OCI-LY1 (cell line): ENCODE measurements around the gene TIMELESS.

Experiments used
- H2AFZ ChIP-seq: fragments of 200-600 bp; sonication (generic), shearing (Covaris generic); 2 replicates; pipeline ENCODE4 v1.6.0; 2014; ENCODE audit warnings: antibody characterized with exemption, mild to moderate bottlenecking, low read length
- H3F3A ChIP-seq: fragments of 200-600 bp; sonication (generic), shearing (Covaris generic); 2 replicates; pipeline ENCODE4 v1.6.0; 2014; ENCODE audit warnings: mild to moderate bottlenecking, antibody characterized with exemption, low read length, moderate library complexity; ENCODE audit not compliant: insufficient read depth
- H3K27ac ChIP-seq: fragments of 200-600 bp; sonication (generic); 2 replicates; pipeline ENCODE4 v1.5.1; 2014; ENCODE audit warnings: low read length, mixed run types, mild to moderate bottlenecking, low read depth; ENCODE audit not compliant: poor library complexity, severe bottlenecking
- H3K27me3 ChIP-seq: fragments of 200-600 bp; sonication (generic); 2 replicates; pipeline ENCODE4 v1.6.0; 2014; ENCODE audit warnings: antibody characterized with exemption, mild to moderate bottlenecking, low read length, moderate library complexity; ENCODE audit not compliant: insufficient read depth
- H3K36me3 ChIP-seq: fragments of 200-600 bp; sonication (generic); 2 replicates; pipeline ENCODE4 v1.6.1; 2014; ENCODE audit warnings: mild to moderate bottlenecking, antibody characterized with exemption, low read length, moderate library complexity, mixed read lengths; ENCODE audit not compliant: insufficient read depth
- H3K4me1 ChIP-seq: fragments of 200-600 bp; sonication (generic); 2 replicates; pipeline ENCODE4 v1.5.1; 2014; ENCODE audit warnings: mild to moderate bottlenecking, low read length, moderate library complexity; ENCODE audit not compliant: insufficient read depth, severe bottlenecking
- H3K4me2 ChIP-seq: fragments of 200-600 bp; sonication (generic), shearing (Covaris generic); 2 replicates; pipeline ENCODE4 v1.6.1; 2014; ENCODE audit warnings: low read length
- H3K4me3 ChIP-seq: fragments of 200-600 bp; sonication (generic); 2 replicates; pipeline ENCODE4 v1.5.1; 2014; ENCODE audit warnings: low read length, low read depth, mild to moderate bottlenecking, mixed read lengths; ENCODE audit not compliant: poor library complexity, severe bottlenecking
- H3K79me2 ChIP-seq: fragments of 200-600 bp; shearing (Covaris generic); 2 replicates; pipeline ENCODE4 v1.6.1; 2016; ENCODE audit warnings: mixed run types, low read length, mixed read lengths; ENCODE audit not compliant: insufficient read depth
- H3K9ac ChIP-seq: fragments of 200-600 bp; sonication (generic), shearing (Covaris generic); 2 replicates; pipeline ENCODE4 v1.6.1; 2014; ENCODE audit warnings: mild to moderate bottlenecking, low read length, mixed read lengths
- H3K9me2 ChIP-seq: fragments of 200-600 bp; sonication (generic), shearing (Covaris generic); 2 replicates; pipeline ENCODE4 v1.6.1; 2014; ENCODE audit warnings: low read depth, mild to moderate bottlenecking, low read length, mixed read lengths
- H3K9me3 ChIP-seq: fragments of 200-600 bp; shearing (Covaris generic); 2 replicates; pipeline ENCODE4 v1.6.1; 2014; ENCODE audit warnings: low read length, mixed read lengths
- H4K20me1 ChIP-seq: fragments of 200-600 bp; sonication (generic), shearing (Covaris generic); 2 replicates; pipeline ENCODE4 v1.6.0; 2016; ENCODE audit warnings: mild to moderate bottlenecking, low read length; ENCODE audit not compliant: insufficient read depth
- EZH2 ChIP-seq: fragments of 200-600 bp; sonication (generic), shearing (Covaris generic); IDR thresholded peaks from 2 replicates; pipeline ENCODE4 v1.8.0; 2017; ENCODE audit warnings: borderline replicate concordance, mixed run types, mild to moderate bottlenecking, antibody characterized with exemption, low read length, moderate library complexity, mixed read lengths
- TF ChIP-seq, protein P1 (sequence below): fragments of 200-600 bp; sonication (generic), shearing (Covaris generic); IDR thresholded peaks from 2 replicates; pipeline ENCODE4 v1.5.1; 2017; ENCODE audit warnings: mild to moderate bottlenecking, antibody characterized with exemption, low read length, moderate library complexity, mixed read lengths

Gene TIMELESS

DNA sequence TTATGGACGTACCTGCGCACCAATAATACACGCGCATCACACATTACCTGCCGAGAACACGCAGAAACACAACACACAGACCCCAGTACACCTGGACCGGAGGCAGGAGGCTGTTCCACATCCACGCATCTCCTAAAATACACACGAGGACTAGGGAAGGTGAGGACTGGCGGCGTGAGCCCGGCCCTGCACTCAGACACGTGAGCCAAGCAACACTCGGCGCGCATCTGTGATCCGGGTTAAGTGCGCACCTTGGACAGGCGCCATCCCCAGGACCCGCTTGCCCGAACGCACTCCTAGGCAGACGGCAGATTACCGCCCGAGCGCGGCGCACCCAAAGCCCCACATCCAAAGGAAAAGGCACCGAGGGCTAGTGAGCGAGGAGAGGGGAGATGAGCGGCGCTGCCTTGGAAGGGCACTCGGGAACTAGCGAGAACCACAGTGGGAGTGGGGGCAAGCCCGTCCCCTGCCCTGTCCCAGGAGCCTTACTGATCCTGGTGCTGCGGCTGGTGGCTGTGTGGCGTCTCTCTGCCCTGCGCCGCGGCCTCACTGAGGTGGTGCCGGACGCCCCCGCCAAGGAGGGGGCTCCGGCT, 38.3 kb upstream of the TIMELESS start:
- H4K20me1 ChIP-seq, result no peaks in the 10 kb centered on the region
- no peaks in the 10 kb centered on the region for H3K4me1 ChIP-seq
- no peaks in the 10 kb centered on the region for H3K36me3 ChIP-seq
- H3K79me2 ChIP-seq, result no peaks in the 10 kb centered on the region
- H3K4me2 ChIP-seq, result peak overlapping the region; percentile 26; the same call in 1 of the 2 replicates
- H2AFZ ChIP-seq, result no peak overlapping the region
- H3K27ac ChIP-seq, result no peak overlapping the region
- no peaks in the 10 kb centered on the region for H3K9me2 ChIP-seq
- TF ChIP-seq, protein P1, sequence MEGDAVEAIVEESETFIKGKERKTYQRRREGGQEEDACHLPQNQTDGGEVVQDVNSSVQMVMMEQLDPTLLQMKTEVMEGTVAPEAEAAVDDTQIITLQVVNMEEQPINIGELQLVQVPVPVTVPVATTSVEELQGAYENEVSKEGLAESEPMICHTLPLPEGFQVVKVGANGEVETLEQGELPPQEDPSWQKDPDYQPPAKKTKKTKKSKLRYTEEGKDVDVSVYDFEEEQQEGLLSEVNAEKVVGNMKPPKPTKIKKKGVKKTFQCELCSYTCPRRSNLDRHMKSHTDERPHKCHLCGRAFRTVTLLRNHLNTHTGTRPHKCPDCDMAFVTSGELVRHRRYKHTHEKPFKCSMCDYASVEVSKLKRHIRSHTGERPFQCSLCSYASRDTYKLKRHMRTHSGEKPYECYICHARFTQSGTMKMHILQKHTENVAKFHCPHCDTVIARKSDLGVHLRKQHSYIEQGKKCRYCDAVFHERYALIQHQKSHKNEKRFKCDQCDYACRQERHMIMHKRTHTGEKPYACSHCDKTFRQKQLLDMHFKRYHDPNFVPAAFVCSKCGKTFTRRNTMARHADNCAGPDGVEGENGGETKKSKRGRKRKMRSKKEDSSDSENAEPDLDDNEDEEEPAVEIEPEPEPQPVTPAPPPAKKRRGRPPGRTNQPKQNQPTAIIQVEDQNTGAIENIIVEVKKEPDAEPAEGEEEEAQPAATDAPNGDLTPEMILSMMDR, result no peak
- no peak for TF ChIP-seq EZH2
- no peak overlapping the region for H3K4me3 ChIP-seq
- no peaks in the 10 kb centered on the region for H3F3A ChIP-seq
- peaks cover 8% of the 10 kb centered on the region for H3K27me3 ChIP-seq
- H3K9ac ChIP-seq, result no peak overlapping the region
- no peaks in the 10 kb centered on the region for H3K9me3 ChIP-seq

DNA sequence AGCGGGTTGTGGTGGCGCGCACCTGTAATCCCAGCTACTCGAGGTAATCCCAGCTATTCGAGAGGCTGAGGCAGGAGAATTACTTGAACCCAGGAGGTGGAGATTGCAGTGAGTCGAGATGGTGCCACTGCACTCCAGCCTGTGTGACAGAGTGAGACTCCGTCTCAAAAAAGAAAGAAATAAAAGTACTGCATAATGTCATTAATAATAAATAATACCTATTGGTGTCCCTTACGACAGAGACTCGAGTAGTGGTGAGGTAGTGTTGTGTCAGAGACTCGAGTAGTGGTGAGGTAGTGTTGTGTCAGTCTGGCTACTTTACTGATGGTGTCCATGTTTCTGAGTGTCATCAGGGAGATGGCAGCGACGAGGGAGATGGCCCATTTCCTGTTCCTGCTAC, 37.5 kb upstream of the TIMELESS start:
- TF ChIP-seq, protein P1, result no peak
- no peak for TF ChIP-seq EZH2

DNA sequence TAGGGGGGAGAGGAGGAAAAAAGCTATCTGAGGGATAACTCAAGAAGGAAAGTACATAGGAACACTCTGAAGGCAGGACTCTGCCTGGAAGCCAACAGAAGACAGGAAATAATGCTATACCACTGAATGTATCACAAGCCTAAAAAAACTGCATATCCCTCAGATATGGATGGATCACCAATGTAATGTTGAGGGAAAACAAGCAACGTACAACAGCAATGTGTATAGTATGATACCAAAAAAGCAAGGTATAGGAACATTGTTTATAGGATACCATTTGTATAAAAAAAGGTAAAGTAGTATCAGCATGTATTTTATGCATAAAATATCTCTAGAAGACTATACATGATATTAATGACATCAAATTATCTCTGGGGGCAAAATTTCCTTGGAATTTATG, 35.3 kb upstream of the TIMELESS start:
- Histone ChIP-seq H3K9me3 (no peaks in the 10 kb centered on the region), H3K27me3 (peaks cover 8% of the 10 kb centered on the region), H3K9me2 (no peaks in the 10 kb centered on the region), H3F3A (no peaks in the 10 kb centered on the region), H3K4me1 (no peaks in the 10 kb centered on the region), H3K36me3 (no peaks in the 10 kb centered on the region), H4K20me1 (no peaks in the 10 kb centered on the region), H3K27ac (no peak overlapping the region), H3K9ac (no peak overlapping the region), H3K4me3 (no peak overlapping the region), H2AFZ (no peak overlapping the region), H3K79me2 (no peaks in the 10 kb centered on the region), H3K4me2 (no peak overlapping the region)
- TF ChIP-seq, protein P1, result no peak
- no peak for TF ChIP-seq EZH2

More for the DNA sequence above, 37.5 kb upstream of the TIMELESS start:
- H3K4me2 ChIP-seq, result no peak overlapping the region
- H2AFZ ChIP-seq, result no peak overlapping the region
- H3K36me3 ChIP-seq, result no peaks in the 10 kb centered on the region
- H3K27ac ChIP-seq, result no peak overlapping the region
- no peaks in the 10 kb centered on the region for H3F3A ChIP-seq
- H3K27me3 ChIP-seq, result peaks cover 8% of the 10 kb centered on the region
- H4K20me1 ChIP-seq, result no peaks in the 10 kb centered on the region
- H3K9ac ChIP-seq, result no peak overlapping the region
- no peaks in the 10 kb centered on the region for H3K79me2 ChIP-seq
- no peak overlapping the region for H3K4me3 ChIP-seq
- H3K9me3 ChIP-seq, result no peaks in the 10 kb centered on the region
- no peaks in the 10 kb centered on the region for H3K9me2 ChIP-seq
- H3K4me1 ChIP-seq, result no peaks in the 10 kb centered on the region
